ENCODE measurements around the gene CLDN6. TPM values are rescaled to one million over a fixed set of nuclear protein-coding genes. Genes with fewer than 3 reads are reported as not detected.

The CLDN6 gene
- total and polyA plus RNA-seq, 3 donors from 2014 or later: 0.55 to 0.74 (median 0.70) TPM

- H3K27me3 ChIP-seq: no peaks in the 10 kb centered on the region
- no peak for TF ChIP-seq POLR2A (IDR thresholded peaks at IDR 0.05)
- no peak for TF ChIP-seq CTCF (IDR thresholded peaks at IDR 0.05)
- no peaks in the 10 kb centered on the region for H3K36me3 ChIP-seq (ENCODE audit: low read depth, missing control alignments)
- no peak overlapping the region for H3K27ac ChIP-seq
- no peak for DNase-seq
- no peak overlapping the region for H3K4me3 ChIP-seq
- peaks cover 31% of the 10 kb centered on the region for H3K4me1 ChIP-seq
- no peaks in the 10 kb centered on the region for H3K9me3 ChIP-seq
- 45 to 48% methylated on average over 4 of the region's 4 CpGs for WGBS, 2 donors
- intact Hi-C loops (cut with DNase I; ENCODE audit: low total_unique reads): no loop called here
These were observed 36.1 kb downstream of the CLDN6 start for GRCh38 chr16:2981899-2982250.

- Histone ChIP-seq H3K27me3 (no peaks in the 10 kb centered on the region), H3K9me3 (no peaks in the 10 kb centered on the region), H3K36me3 (ENCODE audit: low read depth, missing control alignments) (no peaks in the 10 kb centered on the region), H3K4me1 (peaks cover 31% of the 10 kb centered on the region), H3K27ac (peak overlapping the region; percentile 34 to 89), H3K4me3 (peak overlapping the region; percentile 76 to 77)
- peak; percentile 64 for DNase-seq
- intact Hi-C loops (cut with DNase I; ENCODE audit: low total_unique reads): no loop called here
- no peak for TF ChIP-seq CTCF (IDR thresholded peaks at IDR 0.05)
- no peak for TF ChIP-seq POLR2A (IDR thresholded peaks at IDR 0.05)
- 18 to 25% methylated on average over 33 of the region's 33 CpGs for WGBS, 2 donors
These were observed 36.6 kb downstream of the CLDN6 start for GRCh38 chr16:2981177-2981898.

GRCh38 chr16:2980227-2981176 lies 37.5 kb downstream of the CLDN6 start, which contains the start of gene PKMYT1:
Gene PKMYT1 (minus strand): TSS chr16:2980446. CDS start chr16:2979657, 789 bp downstream.
- TF ChIP-seq CTCF (IDR thresholded peaks at IDR 0.05): no peak
- TF ChIP-seq POLR2A (IDR thresholded peaks at IDR 0.05): no peak

GRCh38 chr16:2979669-2980226 lies 38.2 kb downstream of the CLDN6 start:
- no peaks in the 10 kb centered on the region for H3K9me3 ChIP-seq
- peak overlapping the region; percentile 76 to 77 for H3K4me3 ChIP-seq
- no peak for DNase-seq
- WGBS, 2 donors: 1 to 5% methylated on average over 32 to 43 of the region's 43 CpGs
- H3K36me3 ChIP-seq (ENCODE audit: low read depth, missing control alignments): no peaks in the 10 kb centered on the region
- no peaks in the 10 kb centered on the region for H3K27me3 ChIP-seq
- H3K4me1 ChIP-seq: peaks cover 20% of the 10 kb centered on the region
- TF ChIP-seq POLR2A (IDR thresholded peaks at IDR 0.05) (no peak), CTCF (IDR thresholded peaks at IDR 0.05) (no peak)
- intact Hi-C loops (cut with DNase I; ENCODE audit: low total_unique reads): no loop called here
- H3K27ac ChIP-seq: peak overlapping the region in 1 of 2 donors; percentile 89

More at GRCh38 chr16:2980227-2981176, 37.5 kb downstream of the CLDN6 start, which contains the start of gene PKMYT1:
- H3K4me1 ChIP-seq: peaks cover 26% of the 10 kb centered on the region
- H3K27me3 ChIP-seq: no peaks in the 10 kb centered on the region
- H3K36me3 ChIP-seq (ENCODE audit: low read depth, missing control alignments): no peaks in the 10 kb centered on the region
- H3K27ac ChIP-seq: peak within 1 kb of the TSS; percentile 34 to 89
- 5 to 10% methylated on average over 20 to 73 of the region's 91 CpGs for WGBS, 2 donors
- H3K4me3 ChIP-seq: peak within 1 kb of the TSS; percentile 76 to 77
- no peaks in the 10 kb centered on the region for H3K9me3 ChIP-seq
- DNase-seq: peak; percentile 90
- intact Hi-C loops (cut with DNase I; ENCODE audit: low total_unique reads): no loop called here

Measured in testis (tissue), 3 donors.